Vagina (tissue), 2 donors: ENCODE data around the gene MALRD1. TPM values are rescaled to one million over a fixed set of nuclear protein-coding genes. Genes with fewer than 3 reads are reported as not detected.

Source experiments
- DNase-seq, 2 donors: peaks; one replicate each; pipeline ENCODE4 v3.0.0-alpha.2; 2017; ENCODE audit errors: extremely low spot score in 2 of 2
- H3K27ac ChIP-seq: fragments of 200-600 bp; sonication (generic); one replicate; pipeline ENCODE4 v1.5.1; 2019
- H3K27me3 ChIP-seq: fragments of 200-600 bp; sonication (generic); one replicate; pipeline ENCODE4 v1.5.1; 2019
- H3K36me3 ChIP-seq, 2 donors: fragments of 200-600 bp; sonication (generic); one replicate each; pipeline ENCODE4 v1.5.1; 2017 to 2019
- H3K4me1 ChIP-seq: fragments of 200-600 bp; sonication (generic); one replicate; pipeline ENCODE4 v1.5.1; 2019
- H3K4me3 ChIP-seq, 2 donors: fragments of 200-600 bp; sonication (generic); 1 replicate in 1 of 2; 2 replicates in 1 of 2; pipeline ENCODE4 v1.5.1; 2016 to 2019
- H3K9me3 ChIP-seq: fragments of 200-600 bp; sonication (generic); one replicate; pipeline ENCODE4 v1.5.1; 2019
- POLR2A ChIP-seq, 2 donors: fragments of 450-650 bp; IDR thresholded peaks; one replicate each; pipeline ENCODE4 v1.6.1; 2017; ENCODE audit warnings: antibody characterized with exemption in 2 of 2, mild to moderate bottlenecking in 2 of 2, moderate library complexity in 2 of 2
- POLR2AphosphoS5 ChIP-seq, 2 donors: sonication (generic); formaldehyde crosslinking; IDR thresholded peaks; one replicate each; pipeline ENCODE4 v1.9.0; 2017; ENCODE audit warnings: antibody characterized with exemption in 2 of 2, mild to moderate bottlenecking in 2 of 2, low read depth in 1 of 2; ENCODE audit not compliant: insufficient read depth in 1 of 2
- intact Hi-C: fragments of 100-400 bp; cut with DNase I; formaldehyde crosslinking; loops from one replicate; pipeline ENCODE4 v1.15.1; 2023
- total RNA-seq: library from RNA; depleted of rRNA; stranded (reverse); fragments of >200 nt; gene quantifications from one replicate; pipeline ENCODE4 v1.2.3, GENCODE V29; 2016
- TF ChIP-seq, protein P1 (sequence below), 3 experiments: fragments of 450-650 bp in 2 of 3; fragments of 200-600 bp in 1 of 3; sonication (generic) in 1 of 3; IDR thresholded peaks; one replicate each; pipeline ENCODE4 v1.5.1; 2017 to 2019; ENCODE audit warnings: antibody characterized with exemption in 3 of 3, mild to moderate bottlenecking in 2 of 3, moderate library complexity in 2 of 3

MALRD1 gene
- total RNA-seq, 1 donor from 2014 or later: 2.0 TPM

DNA sequence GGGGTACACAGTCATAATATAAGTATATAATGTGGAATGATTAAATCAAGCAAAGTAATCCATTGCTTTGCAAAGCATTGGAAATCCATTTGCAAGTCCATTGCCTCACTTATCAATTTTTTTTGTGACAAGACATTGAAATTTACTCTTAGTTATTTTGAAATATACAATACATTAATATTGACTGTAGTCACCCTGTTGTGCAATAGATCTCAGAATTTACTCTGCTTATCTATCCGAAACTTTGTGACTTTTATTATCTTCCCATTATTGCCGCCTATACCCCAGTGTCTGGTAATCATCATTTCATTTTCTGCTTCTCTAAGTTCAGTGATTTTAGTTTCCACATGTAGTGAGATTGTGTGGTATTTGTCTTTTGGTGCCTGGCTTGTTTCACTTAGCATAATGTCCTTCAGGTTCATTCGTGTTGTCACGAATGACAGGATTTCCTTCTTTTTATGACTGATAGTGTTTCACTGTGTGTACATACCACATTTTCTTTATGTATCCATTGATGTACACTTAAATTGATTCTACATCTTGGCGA, 5.8 kb downstream of the MALRD1 start:
- DNase-seq: no peak
- TF ChIP-seq POLR2A (IDR thresholded peaks at IDR 0.05) (no peak), POLR2AphosphoS5 (IDR thresholded peaks at IDR 0.05; ENCODE audit: insufficient read depth in 1 of 2, low read depth in 1 of 2) (no peak)
- TF ChIP-seq, protein P1, sequence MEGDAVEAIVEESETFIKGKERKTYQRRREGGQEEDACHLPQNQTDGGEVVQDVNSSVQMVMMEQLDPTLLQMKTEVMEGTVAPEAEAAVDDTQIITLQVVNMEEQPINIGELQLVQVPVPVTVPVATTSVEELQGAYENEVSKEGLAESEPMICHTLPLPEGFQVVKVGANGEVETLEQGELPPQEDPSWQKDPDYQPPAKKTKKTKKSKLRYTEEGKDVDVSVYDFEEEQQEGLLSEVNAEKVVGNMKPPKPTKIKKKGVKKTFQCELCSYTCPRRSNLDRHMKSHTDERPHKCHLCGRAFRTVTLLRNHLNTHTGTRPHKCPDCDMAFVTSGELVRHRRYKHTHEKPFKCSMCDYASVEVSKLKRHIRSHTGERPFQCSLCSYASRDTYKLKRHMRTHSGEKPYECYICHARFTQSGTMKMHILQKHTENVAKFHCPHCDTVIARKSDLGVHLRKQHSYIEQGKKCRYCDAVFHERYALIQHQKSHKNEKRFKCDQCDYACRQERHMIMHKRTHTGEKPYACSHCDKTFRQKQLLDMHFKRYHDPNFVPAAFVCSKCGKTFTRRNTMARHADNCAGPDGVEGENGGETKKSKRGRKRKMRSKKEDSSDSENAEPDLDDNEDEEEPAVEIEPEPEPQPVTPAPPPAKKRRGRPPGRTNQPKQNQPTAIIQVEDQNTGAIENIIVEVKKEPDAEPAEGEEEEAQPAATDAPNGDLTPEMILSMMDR (IDR thresholded peaks at IDR 0.05): no peak
- Histone ChIP-seq H3K27ac (no peak overlapping the region), H3K36me3 (no peaks in the 10 kb centered on the region), H3K27me3 (no peaks in the 10 kb centered on the region), H3K9me3 (no peaks in the 10 kb centered on the region), H3K4me1 (no peaks in the 10 kb centered on the region), H3K4me3 (no peak overlapping the region)
- intact Hi-C loops: no loop called here

DNA sequence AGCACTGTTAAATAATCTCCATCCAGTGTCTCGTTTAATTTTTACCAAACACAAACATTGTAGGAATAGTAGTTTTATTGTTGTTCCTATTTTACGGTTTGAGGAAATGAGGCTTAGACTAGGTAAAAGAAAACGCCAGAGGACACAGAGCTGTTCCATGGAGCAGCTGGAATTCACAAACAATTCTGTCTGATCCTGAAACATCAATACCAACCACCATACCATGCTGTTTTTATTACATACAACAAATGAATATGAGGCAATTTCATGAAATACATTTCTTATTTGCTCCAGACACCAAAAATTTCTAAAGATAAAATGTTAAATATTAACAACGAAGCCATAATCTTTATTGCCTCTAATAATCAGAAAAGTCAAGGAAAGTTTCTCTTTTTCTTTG, 9.4 kb downstream of the MALRD1 start:
- H3K36me3 ChIP-seq: no peaks in the 10 kb centered on the region
- H3K4me3 ChIP-seq: no peak overlapping the region
- intact Hi-C loops: no loop called here
- no peaks in the 10 kb centered on the region for H3K9me3 ChIP-seq
- no peak for DNase-seq
- H3K27me3 ChIP-seq: no peaks in the 10 kb centered on the region
- TF ChIP-seq, protein P1 (IDR thresholded peaks at IDR 0.05): no peak
- no peak for TF ChIP-seq POLR2A (IDR thresholded peaks at IDR 0.05)
- TF ChIP-seq POLR2AphosphoS5 (IDR thresholded peaks at IDR 0.05; ENCODE audit: insufficient read depth in 1 of 2, low read depth in 1 of 2): no peak
- H3K27ac ChIP-seq: no peak overlapping the region
- no peaks in the 10 kb centered on the region for H3K4me1 ChIP-seq

DNA sequence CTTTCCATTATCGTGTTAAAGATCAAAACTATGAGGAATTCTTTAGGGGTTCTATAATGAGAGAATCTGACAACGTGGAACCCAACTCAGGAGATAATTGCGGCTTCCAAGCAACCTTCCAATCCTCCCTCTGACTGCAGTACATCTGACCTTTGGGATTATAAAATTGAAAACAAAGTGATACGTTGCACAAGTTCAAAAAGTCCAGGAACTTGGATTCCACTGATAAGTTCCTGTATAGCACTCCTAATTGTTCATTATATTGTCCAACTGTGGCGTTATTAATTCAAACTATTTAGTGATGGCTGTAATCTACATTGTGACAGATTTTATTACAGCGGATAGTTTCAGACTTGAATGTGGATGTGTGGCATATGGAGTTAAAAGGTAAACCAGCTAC, 15.4 kb downstream of the MALRD1 start:
- H3K9me3 ChIP-seq: no peaks in the 10 kb centered on the region
- no peaks in the 10 kb centered on the region for H3K36me3 ChIP-seq
- DNase-seq: no peak
- intact Hi-C loops: no loop called here
- no peak overlapping the region for H3K4me3 ChIP-seq
- H3K4me1 ChIP-seq: no peaks in the 10 kb centered on the region
- H3K27ac ChIP-seq: no peak overlapping the region
- H3K27me3 ChIP-seq: no peaks in the 10 kb centered on the region
- TF ChIP-seq, protein P1 (IDR thresholded peaks at IDR 0.05): no peak
- TF ChIP-seq POLR2AphosphoS5 (IDR thresholded peaks at IDR 0.05; ENCODE audit: insufficient read depth in 1 of 2, low read depth in 1 of 2) (no peak), POLR2A (IDR thresholded peaks at IDR 0.05) (no peak)

DNA sequence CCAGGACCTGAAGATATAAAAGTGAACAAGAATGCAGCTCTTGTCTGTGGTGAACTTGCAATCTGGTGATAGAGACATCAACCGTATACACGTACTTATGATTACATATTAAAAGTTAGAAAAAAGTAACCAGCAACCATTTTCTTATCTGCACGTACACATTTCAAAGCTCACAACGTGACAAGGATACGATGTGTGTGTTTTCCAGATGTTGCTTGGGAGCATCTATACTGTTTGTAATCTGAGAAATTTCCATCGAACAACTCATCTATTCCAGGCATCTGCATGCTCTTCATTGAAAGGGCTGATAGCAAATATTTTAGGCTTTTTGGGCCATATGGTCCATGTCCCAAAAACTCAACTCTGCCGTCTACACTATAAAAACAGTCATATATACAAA, 23.3 kb downstream of the MALRD1 start:
- DNase-seq: no peak
- Histone ChIP-seq H3K9me3 (no peaks in the 10 kb centered on the region), H3K4me3 (no peak overlapping the region), H3K4me1 (no peaks in the 10 kb centered on the region), H3K36me3 (no peaks in the 10 kb centered on the region), H3K27me3 (no peaks in the 10 kb centered on the region), H3K27ac (no peak overlapping the region)
- TF ChIP-seq POLR2A (IDR thresholded peaks at IDR 0.05) (no peak), POLR2AphosphoS5 (IDR thresholded peaks at IDR 0.05; ENCODE audit: insufficient read depth in 1 of 2, low read depth in 1 of 2) (no peak)
- TF ChIP-seq, protein P1 (IDR thresholded peaks at IDR 0.05): no peak
- intact Hi-C loops: no loop called here

DNA sequence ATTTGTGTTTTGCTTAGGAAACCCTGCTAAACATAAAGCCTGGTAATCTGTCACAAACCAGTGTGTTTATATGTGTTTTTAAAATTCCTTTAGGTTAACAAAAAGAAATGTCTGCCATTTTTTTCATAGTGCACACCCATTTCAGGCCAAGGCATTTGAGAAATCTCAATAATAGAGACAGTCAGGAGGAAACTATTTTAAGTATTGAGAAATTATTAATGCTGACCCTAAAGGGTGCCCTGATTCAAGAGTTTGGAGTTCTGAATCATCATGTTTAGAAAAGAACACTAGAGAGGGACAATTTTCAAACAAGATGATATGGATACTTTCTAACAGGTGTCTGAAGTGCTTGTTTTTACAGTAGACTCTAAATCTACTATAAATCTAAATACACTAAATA, 28.7 kb downstream of the MALRD1 start:
- H3K4me3 ChIP-seq: no peak overlapping the region
- TF ChIP-seq, protein P1 (IDR thresholded peaks at IDR 0.05): no peak
- TF ChIP-seq POLR2AphosphoS5 (IDR thresholded peaks at IDR 0.05; ENCODE audit: insufficient read depth in 1 of 2, low read depth in 1 of 2) (no peak), POLR2A (IDR thresholded peaks at IDR 0.05) (no peak)
- H3K27me3 ChIP-seq: no peaks in the 10 kb centered on the region
- H3K4me1 ChIP-seq: no peaks in the 10 kb centered on the region
- no peak for DNase-seq
- intact Hi-C loops: no loop called here
- no peaks in the 10 kb centered on the region for H3K9me3 ChIP-seq
- no peaks in the 10 kb centered on the region for H3K36me3 ChIP-seq
- no peak overlapping the region for H3K27ac ChIP-seq
